Transverse colon (tissue), 4 donors: ENCODE data around the gene CCER1.
A peak's percentile ranks its signal among the peaks of the same experiment; 100 is the strongest.

ENCODE experiments used
- EP300 ChIP-seq: sonication (generic); formaldehyde crosslinking; IDR thresholded peaks from one replicate; pipeline ENCODE4 v1.6.1; 2017; ENCODE audit warnings: antibody characterized with exemption, low read depth
- POLR2A ChIP-seq: fragments of 450-650 bp; IDR thresholded peaks from one replicate; pipeline ENCODE4 v1.6.1; 2016; ENCODE audit warnings: antibody characterized with exemption, mild to moderate bottlenecking, moderate library complexity
- POLR2AphosphoS5 ChIP-seq, 3 donors: sonication (generic); formaldehyde crosslinking; IDR thresholded peaks; one replicate each; pipeline ENCODE4 v1.6.1; 2016; ENCODE audit warnings: antibody characterized with exemption in 3 of 3
- TF ChIP-seq, protein P1 (sequence below), 5 experiments: fragments of 200-600 bp in 3 of 5; fragments of 450-650 bp in 2 of 5; sonication (generic) in 3 of 5; IDR thresholded peaks; 1 replicate in 2 of 5; 2 replicates in 3 of 5; pipeline ENCODE4 v1.5.1; 2016 to 2017; ENCODE audit warnings: antibody characterized with exemption in 5 of 5, inconsistent platforms in 3 of 5, mild to moderate bottlenecking in 2 of 5, moderate library complexity in 1 of 5

DNA sequence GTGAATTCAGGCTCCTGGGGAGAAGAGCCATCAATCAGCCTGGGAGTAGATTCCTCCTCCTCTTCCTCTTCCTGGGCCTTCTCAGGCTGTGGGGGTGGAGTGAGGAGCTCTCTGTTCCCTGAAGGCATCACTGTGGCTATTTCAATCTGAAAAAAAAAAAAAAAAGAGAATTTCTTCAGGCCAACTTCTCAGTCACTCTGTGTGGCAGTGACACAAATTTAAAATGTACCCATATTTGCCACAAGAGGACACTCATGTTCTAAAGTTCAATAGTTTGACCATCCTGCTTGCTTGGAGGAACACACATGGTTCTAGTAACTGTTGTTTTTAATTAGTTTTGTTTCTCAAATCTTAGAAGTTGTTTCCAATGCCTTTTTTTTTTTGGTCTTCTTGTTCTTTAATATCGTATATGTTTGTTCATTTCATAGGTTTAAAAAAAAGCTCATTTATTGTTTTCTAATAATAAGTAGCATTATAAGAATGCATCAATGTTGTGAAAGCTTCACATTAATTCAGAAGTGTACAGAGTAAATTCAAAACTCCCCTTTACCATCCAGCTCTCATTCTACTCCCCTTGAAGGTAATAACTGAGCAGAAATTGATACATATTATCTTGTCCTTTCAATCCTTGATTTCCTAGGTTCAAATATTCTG is 23.3 kb upstream of the CCER1 start:
- TF ChIP-seq, protein P1, sequence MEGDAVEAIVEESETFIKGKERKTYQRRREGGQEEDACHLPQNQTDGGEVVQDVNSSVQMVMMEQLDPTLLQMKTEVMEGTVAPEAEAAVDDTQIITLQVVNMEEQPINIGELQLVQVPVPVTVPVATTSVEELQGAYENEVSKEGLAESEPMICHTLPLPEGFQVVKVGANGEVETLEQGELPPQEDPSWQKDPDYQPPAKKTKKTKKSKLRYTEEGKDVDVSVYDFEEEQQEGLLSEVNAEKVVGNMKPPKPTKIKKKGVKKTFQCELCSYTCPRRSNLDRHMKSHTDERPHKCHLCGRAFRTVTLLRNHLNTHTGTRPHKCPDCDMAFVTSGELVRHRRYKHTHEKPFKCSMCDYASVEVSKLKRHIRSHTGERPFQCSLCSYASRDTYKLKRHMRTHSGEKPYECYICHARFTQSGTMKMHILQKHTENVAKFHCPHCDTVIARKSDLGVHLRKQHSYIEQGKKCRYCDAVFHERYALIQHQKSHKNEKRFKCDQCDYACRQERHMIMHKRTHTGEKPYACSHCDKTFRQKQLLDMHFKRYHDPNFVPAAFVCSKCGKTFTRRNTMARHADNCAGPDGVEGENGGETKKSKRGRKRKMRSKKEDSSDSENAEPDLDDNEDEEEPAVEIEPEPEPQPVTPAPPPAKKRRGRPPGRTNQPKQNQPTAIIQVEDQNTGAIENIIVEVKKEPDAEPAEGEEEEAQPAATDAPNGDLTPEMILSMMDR (IDR thresholded peaks at IDR 0.05) = peak; percentile 50 to 67 (median 52)
- TF ChIP-seq EP300 = no peak
- no peak for TF ChIP-seq POLR2AphosphoS5 (IDR thresholded peaks at IDR 0.05)
- TF ChIP-seq POLR2A = no peak
